ENCODE results near the gene TPPP.
"Not testable (repeated sequence)": the region's sequence is repeated elsewhere in the genome, so short reads cannot be mapped to it uniquely, and the experiment has no call there.

The TPPP gene

DNA sequence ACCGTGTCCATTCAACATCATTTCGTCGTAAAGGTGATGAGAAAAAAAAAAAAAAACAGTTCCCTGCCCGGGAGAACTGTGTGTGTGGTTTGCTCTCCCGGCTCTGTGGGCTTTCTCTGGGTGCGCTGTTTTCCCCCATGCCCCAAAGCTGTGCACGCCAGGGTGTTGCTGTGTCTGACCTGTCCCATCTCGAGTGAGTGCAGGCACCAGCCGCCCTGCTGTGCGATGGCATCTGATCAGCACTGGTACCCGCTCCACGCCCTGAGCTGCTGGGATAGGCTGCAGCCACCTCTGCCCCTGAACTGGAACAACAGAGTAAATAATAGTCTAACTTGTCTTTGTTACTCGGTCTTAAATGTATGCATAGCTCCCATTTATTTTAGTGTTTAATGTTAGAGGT lies 47.7 kb downstream of the TPPP start:
- no peak for DNase-seq (ENCODE audit: low spot score)

DNA sequence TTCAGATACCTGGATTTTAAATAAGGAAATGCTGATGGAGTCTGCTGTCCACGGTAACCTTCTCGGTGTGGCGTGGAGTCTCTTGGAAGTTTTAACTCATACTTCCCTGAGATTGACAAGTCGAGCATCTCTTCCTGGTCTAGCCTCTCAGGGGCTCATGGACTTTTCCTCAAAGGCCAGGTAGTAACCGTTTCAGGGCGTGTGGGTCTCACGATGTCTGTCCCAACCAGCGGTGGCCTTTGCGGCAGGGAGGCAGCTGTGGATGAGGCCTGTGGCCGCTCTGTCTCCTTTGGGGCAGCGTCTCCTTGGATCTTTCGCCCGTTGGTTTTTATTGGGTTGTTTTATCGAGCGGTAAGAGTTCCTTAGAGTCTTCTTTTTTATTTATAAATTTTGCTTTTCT lies 48.2 kb downstream of the TPPP start:
- no peak for DNase-seq (ENCODE audit: low spot score)

DNA sequence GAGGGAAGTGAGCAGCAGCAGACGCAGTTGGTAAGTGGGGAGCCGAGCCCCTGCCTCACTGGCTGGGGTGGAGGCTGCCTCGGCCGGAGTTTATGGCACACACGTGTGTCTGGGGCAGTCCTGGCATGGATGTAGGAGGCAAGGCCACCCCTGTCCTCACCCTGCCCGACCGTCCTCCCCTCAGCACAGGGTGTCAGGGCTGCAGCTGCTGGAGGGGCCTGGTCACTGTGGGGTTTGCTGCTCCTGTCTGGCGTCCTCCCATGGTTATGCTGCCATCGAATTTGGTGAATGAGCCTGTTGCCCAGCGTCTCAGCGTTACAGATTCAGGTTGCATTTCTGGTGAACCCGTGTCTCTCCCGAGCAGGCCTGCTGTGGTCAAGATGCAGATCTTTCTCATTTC lies 48.6 kb downstream of the TPPP start:
- DNase-seq (ENCODE audit: low spot score): no peak

DNA sequence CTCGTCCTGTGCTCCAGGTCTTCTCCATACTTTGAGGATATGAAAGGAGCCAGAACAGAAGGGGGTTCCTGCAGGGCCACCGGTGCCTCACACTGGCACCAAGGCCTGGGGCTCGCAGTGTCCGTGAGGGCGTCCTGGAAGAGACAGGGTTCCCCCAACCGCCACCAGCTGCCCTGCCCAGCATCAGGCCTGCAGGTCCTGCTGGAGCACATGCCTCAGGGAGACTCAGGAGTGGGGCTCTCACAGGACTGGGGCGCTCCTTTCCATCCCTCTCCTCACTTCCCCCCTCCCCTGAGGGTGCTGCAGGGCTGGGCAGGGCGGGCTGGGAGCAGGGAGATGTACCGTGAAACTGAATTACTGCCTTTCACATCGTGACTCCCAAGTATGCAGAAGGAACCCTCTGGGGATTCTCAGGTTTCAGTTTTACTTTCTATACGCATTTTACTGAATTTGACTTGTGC lies 49.3 kb downstream of the TPPP start:
- no peak for DNase-seq (ENCODE audit: low spot score)

DNA sequence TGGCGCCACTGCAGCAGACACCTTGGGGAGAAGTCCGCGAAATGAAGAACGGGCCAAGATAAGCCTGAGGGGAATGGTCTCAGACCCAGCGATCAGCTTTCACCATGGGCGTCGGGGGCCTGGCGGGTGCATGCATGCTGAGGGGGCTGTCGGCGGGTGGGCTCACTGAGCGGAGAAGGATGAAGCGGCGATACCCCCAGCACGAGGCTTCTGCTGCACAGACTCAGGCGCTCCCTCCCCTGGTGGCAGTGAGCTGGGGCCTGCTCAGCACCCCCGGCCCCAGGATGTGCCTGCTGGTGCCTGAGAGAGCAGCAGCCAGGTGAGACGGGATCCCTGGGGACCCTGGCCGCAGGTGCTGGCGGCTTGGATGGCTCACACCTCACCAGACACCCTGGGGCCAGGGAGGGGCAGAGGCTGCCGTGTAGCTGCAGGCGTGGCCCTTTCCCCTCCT lies 49.8 kb downstream of the TPPP start:
- DNase-seq (ENCODE audit: low spot score): no peak

DNA sequence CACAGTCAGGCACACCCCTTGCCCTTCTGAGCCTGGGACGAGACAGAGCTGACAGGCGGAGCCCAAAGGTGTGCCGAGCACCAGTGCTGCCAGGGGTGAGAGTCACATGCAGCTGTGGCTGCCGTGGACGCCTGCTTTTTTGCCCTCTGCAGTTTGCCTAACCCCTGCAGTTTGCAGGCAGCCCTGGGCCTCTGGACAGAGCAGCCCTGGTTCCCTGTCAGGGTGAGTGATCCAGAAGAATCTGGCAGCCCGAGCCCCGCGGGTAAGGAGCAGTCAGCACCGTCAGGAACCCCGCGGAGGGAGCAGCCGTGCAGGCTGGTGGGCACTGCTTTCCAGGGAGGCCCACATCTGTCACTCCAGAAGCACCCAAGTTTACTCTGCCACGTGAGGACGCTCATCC lies 50.7 kb downstream of the TPPP start:
- no peak for DNase-seq (ENCODE audit: low spot score)

DNA sequence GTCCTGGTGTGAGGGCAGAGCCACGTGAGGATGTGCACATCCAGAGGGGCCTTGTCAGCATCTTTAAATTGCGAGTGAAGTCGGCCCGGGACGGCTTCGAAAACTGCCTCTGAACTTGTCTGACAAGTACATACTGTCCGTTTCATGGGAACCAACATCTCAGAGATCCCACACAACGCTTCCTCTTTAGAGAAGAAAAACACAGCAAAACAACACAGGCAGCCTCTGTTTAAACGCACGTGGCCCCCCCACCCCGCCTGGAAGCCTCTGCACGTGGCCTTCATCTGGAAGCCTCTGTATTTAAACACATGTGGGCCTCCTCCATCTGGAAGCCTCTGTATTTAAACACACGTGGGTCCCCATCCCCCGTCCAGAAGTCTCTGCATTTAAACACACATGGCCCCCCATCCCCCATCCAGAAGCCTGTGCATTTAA lies 51.8 kb downstream of the TPPP start:
- DNase-seq (ENCODE audit: low spot score): no peak

DNA sequence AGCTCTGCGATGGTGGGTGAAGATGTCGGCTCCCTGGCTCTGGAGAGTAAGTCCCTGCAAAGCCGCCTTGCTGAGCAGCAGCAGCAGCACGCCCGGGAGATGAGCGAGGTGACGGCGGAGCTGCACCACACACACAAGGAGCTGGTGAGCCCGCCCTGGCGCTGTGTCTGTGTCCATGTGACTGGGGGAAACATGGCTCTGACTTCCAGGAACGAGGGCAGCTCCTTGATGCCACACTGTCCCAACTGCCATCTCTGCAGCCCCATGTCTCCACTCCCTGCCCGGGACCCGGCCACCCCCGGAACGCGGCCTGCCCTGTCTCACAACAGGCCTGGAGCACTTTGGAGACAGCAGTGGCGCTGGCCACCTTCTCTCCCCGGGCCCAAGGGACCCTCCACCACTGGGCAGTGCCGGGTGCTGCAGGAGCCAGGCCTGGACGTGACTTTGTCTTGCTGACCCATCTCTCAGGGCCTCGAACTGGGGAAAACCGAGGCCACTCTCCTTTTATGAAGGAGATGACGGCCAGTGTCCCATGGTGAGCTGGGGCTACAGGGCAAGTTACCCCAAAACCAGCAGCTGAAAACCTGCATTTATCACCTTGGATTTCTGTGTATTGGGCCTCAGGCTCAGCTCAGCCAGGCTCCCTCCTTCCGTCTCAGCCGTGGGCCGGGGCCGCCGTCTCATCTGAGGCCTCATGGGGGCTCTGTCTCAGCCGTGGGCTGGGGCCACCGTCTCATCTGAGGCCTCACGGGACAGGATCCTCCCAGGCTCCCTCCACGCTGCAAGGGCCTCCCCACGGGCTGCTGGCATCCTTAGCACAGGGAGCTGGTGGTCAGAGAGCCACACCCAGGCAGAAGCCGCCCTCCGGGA lies 52.5 kb downstream of the TPPP start:
- DNase-seq (ENCODE audit: low spot score): no peak

DNA sequence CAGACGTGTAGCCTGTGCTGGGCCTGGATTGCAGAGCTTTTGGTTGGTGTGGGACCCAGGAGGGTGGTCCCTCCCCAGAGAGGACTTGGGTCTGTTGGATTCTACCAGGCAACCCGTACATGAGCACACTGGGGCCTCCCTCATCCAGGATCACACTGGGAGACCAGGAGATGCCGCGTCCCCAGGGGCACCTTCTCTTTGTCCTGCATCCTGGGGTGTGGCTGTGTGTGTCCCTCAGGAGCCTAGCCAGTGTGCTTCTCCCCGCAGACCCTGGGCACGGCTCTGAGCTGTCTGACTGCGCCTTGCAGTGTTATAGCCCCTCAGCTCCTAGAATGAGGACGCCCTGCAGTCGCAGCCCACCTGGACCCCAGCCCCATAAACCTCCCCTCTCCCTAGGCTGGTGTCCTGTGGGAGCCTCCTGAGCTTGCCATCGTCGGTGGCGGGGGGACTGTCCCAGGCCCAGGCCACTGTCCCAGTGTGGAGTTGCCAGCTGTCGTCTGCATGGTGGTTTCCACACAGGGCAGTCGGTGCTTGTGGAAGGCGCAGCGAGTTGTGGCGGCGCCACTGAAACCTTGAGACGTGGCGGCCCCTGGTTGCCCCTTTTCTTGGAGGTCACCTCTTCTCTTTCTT lies 53.5 kb downstream of the TPPP start:
- no peak for DNase-seq (ENCODE audit: low spot score)

DNA sequence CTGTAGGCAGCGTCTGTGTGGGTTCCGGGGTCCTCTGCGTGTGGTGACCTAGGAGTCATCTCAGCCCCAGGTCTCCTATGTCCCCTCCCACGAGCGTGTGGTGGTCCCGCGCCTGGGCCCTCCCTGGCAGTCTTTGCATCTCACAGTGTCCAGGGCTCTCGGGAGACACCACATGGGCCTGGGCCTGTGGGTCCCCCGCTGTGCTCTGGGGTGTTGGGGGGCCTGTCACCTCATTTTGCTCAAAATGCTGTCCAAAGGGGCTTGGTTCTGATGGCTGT lies 54.0 kb downstream of the TPPP start:
- no peak for DNase-seq (ENCODE audit: low spot score)

DNA sequence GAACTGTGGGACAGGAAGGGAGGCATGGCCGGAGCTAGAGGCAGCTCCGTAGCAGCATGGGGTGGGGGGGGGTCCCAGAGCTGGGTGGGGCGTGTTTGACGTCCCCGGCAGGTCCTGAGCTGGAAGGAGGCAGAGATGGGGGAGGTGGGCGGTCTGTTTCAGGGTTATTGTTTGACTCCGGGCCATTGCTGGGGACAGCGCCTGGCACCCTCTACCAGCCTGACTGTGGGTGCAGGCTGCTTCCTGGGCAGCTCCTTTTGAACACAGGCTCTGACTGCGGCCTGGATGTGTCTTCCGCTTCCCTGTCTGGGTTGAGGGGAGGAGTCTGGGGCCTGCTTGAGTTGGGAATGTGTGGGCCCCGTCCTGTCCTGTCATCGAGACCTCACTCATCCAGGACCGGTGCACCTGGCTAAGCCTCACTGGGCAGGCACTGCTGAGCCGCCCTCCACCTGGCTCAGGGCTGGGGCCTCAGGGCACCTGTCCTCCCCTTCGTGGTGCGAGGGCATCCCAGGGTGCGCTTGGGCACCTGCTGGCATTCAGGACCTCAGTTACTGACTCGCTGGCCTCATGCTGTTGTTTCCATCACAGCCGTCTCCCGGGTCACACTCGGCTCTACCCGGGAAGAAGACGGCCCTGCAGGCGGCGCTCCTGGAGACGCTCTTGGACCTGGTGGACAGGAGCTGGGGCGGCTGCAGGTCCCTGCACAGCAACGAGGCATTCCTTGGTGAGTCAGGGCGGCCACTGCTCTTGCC lies 54.5 kb downstream of the TPPP start:
- DNase-seq (ENCODE audit: low spot score): no peak

DNA sequence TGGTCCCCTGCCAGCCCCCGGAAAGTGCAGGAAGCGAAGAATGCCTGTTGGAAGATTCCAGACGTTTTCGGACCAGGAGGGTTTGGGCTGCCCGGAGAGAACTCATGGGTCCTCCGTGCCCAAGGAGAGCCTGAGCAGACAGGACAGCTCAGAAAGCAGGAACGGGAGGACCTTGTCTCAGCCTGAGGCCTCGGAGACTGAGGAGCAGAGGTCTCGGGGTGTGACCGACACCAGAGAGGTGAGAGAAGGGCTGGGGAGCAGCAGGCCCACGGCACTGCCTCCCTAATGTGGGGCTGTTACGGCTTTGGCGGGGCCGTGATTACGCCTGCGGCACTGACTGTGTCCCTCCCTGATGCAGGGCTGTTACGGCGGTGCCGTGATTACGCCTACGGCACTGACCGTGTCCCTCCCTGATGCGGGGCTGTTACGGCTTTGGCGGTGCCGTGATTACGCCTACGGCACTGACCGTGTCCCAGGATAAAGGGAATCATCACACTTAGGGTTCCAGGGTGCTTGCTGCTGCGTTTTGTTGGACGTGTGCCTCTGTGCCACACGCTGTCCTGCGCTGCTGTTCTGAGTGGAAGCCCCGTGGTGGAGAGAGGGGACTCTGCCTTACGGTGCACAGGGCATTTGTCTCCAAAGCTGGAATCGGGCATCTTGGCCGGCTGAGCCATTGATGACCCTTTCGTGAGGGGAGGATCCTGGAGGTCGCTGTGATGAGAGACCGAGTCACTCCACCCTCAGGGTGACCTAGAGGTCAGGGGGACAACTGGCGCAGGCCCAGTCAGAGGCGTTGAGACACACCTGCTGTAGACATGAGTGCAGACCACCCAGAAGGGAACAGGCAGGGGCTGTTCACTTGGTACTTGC lies 55.3 kb downstream of the TPPP start:
- DNase-seq (ENCODE audit: low spot score): no peak

DNA sequence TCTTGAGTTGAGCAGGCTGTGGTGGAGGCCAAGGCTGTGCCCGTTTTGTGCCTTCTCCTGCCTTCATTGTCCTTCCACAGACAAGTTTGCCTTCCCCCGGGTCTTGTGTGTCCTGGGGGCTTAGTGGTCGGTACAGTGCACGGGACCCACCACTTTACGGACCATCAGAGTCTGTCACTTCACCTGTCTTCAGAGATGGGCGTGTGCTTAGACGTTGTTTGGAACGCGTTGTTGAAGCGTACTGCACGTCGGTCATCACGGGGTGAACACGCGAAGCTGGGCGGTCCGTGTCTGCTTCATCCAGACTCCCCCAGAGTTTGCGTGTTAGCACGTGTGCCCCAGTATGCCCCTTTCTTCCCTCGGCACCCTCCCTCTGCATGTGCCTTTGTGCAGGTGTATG lies 56.2 kb downstream of the TPPP start:
- DNase-seq (ENCODE audit: low spot score): no peak

DNA sequence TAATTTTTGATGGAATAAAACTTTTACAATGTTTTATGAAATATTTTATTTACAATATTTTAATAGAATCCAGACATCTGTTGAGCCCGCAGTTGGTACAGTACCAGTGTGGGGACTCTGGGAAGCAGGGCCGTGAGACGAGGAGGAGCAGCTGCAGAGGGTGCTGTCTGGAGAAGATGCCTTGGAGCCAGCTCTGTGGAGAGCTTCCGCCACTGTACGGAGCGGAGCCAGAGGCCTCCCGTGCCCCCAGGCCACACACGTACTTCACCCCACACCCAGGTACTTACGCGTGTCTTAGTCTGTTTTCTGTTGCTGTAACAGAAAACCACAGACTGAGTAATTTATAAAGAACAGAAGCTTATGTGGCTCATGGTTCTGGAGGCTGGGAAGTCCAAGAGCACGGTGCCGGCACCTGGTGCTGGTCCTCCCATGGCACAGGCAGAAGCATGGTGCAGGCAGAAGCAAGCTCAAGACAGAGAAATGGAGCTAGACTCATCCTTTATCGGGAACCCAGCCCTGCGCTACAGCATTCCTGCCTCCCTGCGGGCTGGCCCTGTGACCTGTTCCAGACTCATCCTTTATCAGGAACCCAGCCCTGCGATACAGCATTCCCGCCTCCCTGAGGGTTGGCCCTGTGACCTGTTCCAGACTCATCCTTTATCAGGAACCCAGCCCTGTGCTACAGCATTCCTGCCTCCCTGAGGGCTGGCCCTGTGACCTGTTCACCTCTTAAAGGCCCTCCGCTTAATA lies 57.7 kb downstream of the TPPP start:
- DNase-seq (ENCODE audit: low spot score): no peak

DNA sequence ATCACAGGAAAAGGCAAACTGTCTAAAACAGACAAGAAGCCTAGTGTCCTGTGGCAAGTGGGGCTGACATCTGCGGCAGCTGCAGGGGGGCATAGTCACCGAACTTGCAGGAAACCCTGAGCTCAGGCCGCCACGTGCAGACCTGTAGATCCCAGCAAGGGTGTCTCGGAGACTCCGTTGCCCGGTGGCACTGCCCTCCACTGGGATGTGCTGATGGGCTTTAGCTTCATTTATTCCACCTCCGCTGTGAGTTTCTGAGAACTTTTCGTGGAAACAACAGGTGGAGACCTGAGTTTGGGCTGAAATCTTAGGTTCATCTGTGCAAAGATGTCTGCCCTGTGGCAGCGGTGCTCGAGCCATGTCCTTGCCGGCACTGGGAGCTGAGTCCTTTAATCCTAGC lies 59.0 kb downstream of the TPPP start:
- no peak for DNase-seq (ENCODE audit: low spot score)

DNA sequence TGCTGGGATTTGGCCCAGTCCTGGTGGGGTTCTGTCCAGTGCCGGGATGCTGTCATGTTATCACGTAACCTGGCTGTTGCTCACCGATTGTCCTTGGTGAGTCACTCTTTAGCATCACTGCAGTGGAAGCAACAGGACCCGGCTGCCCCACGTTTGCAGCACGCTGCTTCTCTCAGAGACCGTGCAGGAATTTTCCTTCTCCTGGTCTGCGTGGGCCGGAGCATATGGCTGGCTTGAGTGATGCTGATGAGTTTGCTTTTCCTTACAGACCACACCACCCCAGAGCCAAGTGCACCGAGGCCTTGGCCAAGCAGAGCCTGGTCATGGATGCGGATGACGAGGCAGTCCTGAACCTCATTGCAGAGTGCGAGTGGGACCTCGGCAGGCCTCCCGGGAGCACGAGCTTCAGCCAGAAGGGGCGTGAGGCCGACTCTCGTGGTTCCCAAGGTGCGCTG lies 59.6 kb downstream of the TPPP start:
- peak; percentile 36 for DNase-seq (ENCODE audit: low spot score)

DNA sequence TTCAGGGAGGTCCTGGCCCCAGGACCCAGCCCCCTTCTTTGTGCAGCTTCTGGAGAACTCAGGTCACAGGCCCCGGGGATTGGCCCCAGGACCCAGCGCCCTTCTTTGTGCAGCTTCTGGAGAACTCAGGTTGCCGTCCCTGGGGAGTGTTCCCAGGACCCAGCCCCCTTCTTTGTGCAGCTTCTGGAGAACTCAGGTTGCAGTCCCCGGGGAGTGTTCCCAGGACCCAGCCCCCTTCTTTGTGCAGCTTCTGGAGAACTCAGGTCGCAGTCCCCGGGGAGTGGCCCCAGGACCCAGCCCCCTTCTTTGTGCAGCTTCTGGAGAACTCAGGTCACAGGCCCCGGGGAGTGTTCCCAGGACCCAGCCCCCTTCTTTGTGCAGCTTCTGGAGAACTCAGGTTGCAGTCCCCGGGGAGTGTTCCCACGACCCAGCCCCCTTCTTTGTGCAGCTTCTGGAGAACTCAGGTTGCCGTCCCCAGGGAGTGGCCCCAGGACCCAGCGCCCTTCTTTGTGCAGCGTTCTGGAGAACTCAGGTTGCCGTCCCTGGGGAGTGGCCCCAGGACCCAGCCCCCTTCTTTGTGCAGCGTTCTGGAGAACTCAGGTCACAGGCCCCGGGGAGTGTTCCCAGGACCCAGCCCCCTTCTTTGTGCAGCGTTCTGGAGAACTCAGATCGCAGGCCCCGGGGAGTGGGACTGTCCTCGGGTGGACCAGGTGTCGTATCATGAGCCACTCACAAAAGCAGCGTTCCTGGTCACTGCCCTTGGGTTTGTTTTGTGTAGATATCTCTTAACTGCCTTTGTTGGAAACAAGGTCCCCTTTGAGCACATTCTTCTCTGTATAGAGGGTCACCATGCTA lies 64.6 kb downstream of the TPPP start:
- DNase-seq (ENCODE audit: low spot score): not testable (repeated sequence)

DNA sequence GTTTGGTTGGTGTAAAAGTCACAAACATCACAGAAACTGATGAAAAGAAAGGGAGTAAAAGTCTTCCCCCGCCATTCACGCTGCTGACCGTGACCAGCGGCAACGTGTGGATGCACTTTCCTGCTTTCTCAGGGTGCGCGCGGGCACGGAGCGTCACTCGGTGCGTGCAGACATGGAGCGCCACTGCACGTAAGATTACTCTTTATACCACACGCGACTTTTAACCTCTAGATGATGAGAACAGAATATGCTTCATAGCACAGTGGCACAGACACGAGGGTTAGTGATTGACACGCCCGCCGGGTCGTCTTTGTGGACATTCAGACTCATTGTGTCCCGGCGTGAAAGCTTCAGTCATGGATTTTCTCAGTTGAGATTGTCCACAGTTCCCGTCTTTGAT lies 65.3 kb downstream of the TPPP start:
- no peak for DNase-seq (ENCODE audit: low spot score)

DNA sequence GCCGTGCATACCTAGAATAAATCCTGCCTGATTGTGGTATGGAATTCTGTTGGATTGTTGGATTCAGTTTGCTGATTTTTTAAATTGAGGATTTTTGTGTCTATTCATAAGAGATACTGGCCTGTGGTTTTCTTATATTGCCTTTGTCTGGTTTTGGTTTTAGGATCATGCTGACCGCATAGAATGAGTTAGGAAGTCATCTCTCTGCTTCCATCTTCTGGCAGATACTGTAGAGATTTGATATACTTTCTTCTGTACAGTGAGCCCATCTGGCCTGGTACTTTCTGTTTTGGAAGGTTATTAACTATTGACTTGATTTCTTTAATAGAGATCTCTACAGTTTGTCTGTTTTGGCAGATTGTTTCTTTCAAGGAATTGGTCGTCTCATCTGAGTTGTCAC lies 66.3 kb downstream of the TPPP start:
- DNase-seq (ENCODE audit: low spot score): no peak

DNA sequence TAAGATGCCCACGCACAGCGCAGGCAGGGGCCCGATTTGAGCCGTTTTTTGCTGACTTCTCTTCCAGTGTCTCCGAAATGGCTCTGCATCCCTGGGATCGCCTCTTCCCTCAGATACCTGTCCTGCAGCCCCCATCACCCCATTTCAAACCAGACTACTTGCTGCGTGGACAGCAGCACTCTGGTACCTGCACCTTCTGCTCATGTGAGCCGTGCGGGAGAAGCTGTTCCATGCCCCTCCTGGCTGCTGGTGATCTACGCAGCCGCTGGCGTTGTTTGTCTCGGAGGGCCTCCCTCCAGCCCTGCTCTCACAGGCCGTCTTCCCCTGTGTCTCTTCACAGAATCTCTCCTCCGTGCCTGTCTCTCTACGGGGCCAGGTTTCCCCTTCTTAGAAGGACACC lies 67.6 kb downstream of the TPPP start:
- DNase-seq (ENCODE audit: low spot score): no peak

DNA sequence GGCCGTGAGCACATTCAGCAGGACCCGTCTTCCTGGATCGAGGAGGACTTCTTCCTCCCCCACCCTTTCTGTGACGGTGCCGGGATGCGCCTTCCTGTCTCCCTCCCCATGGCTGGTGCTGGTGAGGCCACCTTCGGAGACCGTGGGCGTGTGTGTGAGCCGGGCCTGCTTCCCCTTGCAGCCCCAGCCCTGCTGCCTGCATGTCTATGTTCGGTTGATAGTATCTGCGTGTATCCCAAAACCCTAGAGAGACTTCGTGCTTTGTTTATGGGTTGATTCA lies 68.3 kb downstream of the TPPP start:
- DNase-seq (ENCODE audit: low spot score): no peak
